HG02885 (cell line): Measurements from ENCODE around the gene TEKT3.

Experiments used
- ATAC-seq: cut with Tn5 transposase; IDR thresholded peaks from one replicate; pipeline ENCODE4 v1.9.1; 2021; ENCODE audit warnings: mild to moderate bottlenecking; ENCODE audit not compliant: unreplicated experiment, poor library complexity

The TEKT3 gene

DNA sequence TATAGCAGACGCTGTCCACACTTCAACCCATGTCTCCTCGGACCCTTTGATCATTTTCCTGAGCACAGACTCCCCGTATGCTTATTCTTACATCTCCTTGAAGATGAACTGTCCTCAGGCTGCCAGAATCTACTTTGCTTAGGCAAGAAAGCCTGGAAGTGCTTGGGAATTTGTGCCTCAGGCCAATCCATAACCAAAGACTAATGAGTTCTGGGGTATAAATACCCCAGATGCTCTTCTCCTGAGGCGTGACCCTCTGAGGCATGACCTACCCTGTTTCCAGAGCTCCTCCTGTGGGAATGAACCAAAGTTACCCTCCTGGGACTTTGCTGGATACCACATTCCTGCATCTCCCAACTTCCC lies 10.1 kb upstream of the TEKT3 start:
- no peak for ATAC-seq

GRCh38 chr17:15350777-15351477 lies 9.5 kb upstream of the TEKT3 start:
- no peak for ATAC-seq

- no peak for ATAC-seq
Observed at GRCh38 chr17:15349119-15349518, 7.7 kb upstream of the TEKT3 start.

DNA sequence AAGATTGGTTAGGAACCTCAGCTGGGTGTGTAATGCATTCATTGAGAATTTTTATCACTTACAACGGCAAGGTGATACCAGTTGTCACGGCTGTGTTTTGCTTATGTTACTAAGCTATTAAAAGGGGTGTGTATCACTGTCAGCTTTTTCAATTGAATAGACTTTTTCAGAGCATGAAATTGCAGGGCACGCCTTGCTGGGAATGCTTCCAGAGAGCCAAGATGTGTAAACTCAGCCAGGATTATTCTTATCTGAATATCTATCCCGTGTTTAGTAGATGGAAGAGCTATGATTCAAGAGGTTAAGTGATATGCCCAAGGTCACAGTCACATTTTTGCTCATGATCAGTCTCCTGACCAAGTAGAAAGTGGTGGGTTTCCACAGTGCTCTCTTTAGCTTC lies 6.6 kb upstream of the TEKT3 start:
- no peak for ATAC-seq

GRCh38 chr17:15346066-15346595 lies 4.7 kb upstream of the TEKT3 start:
- ATAC-seq = no peak

- ATAC-seq = no peak
Observed at GRCh38 chr17:15343749-15344148, 2.4 kb upstream of the TEKT3 start.

- ATAC-seq = no peak
Observed at GRCh38 chr17:15342460-15342859, 1.1 kb upstream of the TEKT3 start.

- ATAC-seq = no peak
Observed at GRCh38 chr17:15341966-15342365, 569 bp upstream of the TEKT3 start.

DNA sequence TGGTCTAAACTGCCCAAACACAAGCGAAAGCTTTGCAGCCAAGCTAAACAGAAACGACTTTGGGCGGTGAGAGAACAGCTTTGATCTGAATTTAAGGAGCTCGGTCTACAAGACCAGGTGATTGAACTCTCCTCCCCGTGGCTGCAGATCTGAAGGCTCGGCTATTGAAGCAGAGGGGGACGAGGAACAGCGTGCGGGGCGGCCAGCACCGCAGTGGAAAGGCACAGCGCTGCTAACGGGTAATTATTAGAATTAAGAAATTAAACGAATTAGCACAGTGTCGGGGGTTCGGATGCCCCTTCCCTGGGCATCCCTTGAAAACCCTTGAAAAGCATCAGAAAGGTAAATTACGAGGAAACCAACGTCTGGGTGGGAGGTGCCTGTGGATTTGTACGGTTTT lies 431 bp downstream of the TEKT3 start:
- no peak for ATAC-seq

GRCh38 chr17:15335446-15335845 lies 6.0 kb downstream of the TEKT3 start:
- ATAC-seq = no peak

- ATAC-seq = no peak
Observed at GRCh38 chr17:15334266-15334665, 7.1 kb downstream of the TEKT3 start.

DNA sequence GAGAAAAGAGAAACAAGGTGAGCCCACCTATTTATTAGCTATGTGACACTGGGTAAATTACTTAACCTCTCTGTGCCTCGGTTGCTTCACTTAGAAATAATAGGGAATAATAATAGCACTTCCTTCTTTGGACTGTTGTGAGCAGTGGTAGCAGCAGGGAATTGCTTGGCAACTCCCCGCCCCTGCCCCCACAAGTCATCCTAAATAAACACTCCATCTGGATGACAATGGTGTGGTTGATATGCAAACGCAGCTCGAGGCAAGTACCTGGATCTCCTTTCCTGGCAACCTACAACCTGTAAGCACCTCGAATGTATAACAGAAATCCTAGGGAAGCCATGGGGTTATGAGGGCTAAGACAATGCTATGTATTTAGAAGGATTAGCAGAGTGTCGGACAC lies 9.1 kb downstream of the TEKT3 start:
- ATAC-seq = no peak

DNA sequence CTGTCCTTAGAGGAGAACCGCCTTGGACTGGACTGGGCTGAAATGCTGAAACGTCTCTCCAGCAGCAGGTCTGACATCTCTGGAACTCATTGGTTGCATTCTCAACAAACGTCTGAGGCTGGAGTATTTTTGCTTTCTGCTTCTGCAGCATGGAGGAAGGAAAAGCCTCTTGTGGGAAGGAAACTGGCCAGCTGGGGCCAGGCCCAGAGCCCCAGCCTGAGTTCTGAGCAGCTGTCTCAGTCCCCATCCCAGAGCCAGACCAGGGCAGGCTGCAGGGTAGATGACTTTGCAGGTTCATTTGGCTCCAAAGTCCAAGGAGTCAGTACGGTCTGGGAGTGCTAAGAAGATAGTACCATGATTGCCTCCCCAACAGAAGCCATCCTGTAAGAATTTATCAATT lies 18.3 kb downstream of the TEKT3 start:
- no peak for ATAC-seq

DNA sequence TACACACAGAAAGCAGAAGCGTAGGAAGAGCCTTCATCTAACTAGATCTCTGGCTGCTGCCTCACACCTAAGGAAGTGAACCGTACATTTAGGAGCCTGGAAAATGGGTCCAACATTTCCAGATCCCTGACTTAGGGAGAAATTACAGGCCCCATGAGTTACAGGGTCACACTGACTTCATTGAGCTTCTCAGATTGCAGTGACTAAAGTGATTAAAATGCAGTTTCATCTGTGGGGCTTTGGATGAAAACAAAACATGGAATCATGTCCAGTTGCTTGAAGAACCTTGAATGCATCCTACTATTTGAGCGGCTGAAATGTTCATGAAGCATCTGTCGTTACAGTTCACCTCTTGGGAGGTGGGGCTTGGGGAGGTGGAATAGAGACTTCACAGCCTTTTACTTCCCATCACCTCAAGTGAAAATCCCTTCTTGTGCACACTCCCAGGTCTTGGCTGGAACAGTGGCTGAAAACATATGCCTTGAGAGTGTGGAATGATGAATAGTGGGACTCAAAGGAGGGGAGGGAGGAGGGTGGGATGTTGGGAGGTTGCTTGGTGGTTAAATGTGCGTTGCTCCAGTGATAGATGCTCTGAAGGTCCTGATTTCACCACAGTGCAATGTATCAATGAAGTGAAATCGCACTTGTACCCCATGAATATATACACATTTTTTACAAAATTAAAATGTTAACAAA lies 19.7 kb downstream of the TEKT3 start:
- no peak for ATAC-seq

DNA sequence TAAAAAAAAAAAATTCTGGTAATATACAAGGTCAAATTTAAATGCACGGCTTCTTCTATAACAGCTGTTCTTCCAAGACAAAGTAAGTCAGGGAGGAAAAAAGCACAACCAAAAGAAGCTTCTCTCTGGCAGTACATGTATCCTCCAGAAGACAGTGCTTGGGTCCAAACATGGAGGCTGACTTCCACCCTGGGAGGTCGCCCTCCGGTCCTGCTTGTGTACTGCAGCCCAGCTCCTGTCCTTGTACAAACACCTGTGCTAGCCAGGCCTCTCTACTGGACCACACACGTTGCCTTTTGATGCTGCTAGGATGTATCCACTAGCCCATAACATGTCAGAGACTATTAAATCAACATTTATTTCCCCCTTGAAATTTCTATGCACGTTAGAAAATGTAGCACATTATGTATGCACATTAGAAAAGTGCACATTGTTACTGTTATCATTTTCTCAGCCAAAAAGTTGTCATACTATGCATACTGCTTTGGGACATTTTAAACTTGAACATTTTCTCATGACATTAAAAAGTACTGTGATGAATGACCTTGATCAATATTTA lies 21.9 kb downstream of the TEKT3 start:
- no peak for ATAC-seq

- no peak for ATAC-seq
Observed at GRCh38 chr17:15311996-15312395, 29.4 kb downstream of the TEKT3 start.

DNA sequence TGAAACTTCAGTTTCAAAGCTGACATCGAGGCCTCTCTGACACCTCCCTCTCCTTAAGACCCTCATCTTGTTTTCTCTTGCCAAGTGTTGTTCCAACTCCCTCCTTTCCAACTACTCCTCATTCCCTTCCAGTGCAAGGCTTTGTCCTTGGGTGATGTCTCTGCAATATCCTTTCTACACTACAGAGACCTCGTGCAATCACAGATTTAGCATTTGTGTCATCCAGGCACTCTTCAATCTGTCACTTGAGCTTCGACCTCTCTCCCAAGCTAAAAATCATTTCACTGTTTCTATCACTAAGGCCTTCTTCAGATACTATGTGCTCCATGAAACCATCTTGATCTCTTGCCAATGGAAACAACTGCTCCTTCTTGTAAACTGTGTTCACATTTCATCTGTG lies 31.6 kb downstream of the TEKT3 start:
- no peak for ATAC-seq

DNA sequence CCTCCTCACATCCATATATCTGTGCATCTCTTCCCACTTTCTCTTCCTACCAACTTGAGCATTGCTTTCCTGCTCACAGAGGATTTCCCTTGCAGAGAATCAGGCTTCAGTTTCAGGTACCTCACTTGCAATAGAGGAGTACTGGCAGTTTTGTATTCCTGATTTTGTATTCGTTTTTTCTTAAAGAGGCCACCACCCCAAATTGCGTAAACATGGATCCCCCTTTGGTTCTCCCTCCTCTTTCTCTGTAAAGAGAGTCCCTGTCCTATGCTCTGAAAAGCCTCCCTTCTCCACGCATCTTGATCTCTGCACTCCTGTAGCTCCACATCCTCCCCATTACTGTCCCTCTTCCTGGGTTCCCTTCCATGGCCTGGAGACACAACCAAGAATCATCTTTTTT lies 32.2 kb downstream of the TEKT3 start:
- ATAC-seq = no peak

DNA sequence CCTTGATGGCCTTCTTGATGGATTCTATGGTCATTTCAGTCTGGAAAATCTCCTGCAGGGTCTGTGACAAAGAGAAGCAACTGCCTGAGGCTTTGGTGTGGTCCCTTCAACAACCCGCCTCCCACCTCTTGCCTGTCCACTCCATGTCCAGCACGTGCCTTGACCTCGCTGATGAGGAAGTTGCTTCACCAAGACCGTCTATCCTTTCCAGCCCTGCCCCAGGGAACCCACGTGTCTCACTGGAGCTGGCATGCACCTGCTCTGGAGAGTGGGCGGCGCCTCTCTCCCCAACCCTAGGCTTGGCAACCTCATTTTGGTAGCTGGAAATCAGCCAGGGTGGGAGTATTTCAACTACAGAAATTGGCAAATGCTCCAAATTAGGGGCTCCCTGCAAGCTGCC lies 32.6 kb downstream of the TEKT3 start:
- no peak for ATAC-seq

DNA sequence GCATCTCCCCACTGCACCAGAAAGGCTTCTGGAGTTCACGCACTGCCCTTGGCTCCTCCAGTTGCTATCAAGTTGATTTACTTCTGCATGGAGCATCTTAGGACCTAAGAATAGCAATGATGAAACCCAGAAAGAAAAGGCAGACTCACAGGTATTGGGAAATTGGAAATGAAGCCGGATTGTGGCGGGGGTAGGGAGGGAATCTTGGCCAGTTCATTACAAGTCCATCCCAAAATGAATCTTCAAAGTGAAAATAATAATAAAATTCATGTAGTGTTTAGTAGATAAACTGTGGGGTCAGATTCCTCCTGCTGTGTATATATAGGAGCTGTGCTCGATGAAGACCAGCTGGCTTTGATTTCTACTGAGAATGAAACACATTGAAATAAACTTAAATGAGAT lies 33.7 kb downstream of the TEKT3 start:
- ATAC-seq = no peak

GRCh38 chr17:15303851-15304250 lies 37.5 kb downstream of the TEKT3 start:
- no peak for ATAC-seq

- no peak for ATAC-seq
Observed at GRCh38 chr17:15303268-15303667, 38.1 kb downstream of the TEKT3 start.
